HG03457 (cell line): ENCODE data around the gene AEN.
A peak's percentile ranks its signal among the peaks of the same experiment; 100 is the strongest.
"Not testable (repeated sequence)": the region's sequence is repeated elsewhere in the genome, so short reads cannot be mapped to it uniquely, and the experiment has no call there.

Experiments used
- ATAC-seq: cut with Tn5 transposase; IDR thresholded peaks from one replicate; pipeline ENCODE4 v1.9.1; 2021; ENCODE audit warnings: moderate number of reproducible peaks; ENCODE audit not compliant: unreplicated experiment

The AEN gene

DNA sequence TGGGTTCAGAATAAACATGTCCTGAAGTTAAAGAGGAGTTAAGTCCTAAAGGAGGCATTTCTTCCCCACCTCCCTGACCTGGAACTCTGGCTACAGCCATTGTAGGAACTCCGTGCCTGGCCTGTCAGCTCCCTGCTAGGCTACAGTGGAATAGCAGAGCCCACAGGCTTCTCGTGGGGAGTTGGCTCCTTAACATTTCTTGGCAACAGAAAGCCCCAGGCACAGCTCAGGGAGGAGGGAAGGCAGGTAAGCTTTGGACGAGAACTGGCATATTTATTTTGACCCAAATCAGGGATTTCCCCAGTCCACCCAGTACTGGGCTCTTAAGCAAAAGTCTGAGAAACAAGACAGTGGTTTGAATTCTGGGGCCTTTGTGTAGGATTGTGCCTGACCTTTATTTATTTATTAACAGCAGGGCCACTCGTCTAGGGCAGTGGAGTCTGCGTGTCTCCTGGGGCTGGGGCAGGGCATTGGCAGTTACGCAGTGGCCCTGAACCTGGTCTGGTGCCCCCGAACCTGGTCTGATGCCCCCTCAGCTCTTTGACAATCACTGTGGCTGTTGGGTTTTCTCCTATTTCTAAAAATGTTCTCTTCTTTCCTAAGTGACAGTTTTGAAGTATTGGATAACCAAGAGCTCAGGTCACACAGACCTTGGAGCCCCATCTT, 9.8 kb downstream of the AEN start:
- ATAC-seq, result no peak

DNA sequence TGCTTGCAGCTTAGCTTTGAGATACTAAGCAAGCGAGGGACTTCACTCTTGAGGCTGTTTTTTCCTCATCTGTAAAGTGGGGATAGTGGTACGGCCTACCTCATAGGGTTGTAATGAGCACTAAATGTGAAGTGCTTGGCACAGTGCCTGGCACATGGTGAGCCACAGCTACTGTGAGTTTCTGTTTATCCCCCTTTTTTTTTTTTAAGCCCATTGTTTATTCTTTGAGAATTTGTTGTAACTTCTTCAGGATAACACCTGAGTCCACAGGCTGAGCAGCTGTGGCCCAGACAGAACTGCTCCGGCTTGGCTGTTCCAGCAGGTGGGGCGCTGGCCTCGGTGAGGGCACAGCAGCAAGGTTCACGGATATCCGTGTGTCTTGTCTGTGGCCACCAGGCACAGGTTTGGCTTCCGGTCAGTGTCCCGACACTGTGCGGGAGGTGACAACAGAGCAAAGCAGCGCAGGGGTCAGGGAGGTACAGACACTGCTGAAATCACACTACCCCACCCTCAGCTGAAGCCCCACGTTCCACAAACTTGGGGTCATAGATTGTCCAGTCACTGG, 10.4 kb downstream of the AEN start:
- ATAC-seq, result no peak

DNA sequence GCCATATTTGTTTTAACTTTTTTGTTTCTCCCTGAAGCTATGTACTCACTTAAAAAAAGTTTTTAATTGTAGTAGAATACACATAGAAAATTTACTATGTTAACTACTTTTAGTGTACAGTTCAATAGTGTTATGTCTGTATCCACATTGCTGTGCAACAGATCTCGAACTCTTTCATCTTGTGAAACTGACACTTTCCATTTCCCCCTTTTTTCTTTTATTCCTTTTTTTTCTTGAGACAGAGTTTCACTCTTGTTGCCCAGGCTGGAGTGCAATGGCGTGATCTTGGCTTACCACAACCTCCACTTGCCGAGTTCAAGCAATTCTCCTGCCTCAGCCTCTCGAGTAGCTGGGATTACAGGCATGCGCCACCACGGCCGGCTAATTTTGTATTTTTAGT, 11.7 kb downstream of the AEN start:
- not testable (repeated sequence) for ATAC-seq

- no peak for ATAC-seq
Measured at GRCh38 chr15:88634449-88634848, 13.3 kb downstream of the AEN start.

- ATAC-seq, result no peak
Measured at GRCh38 chr15:88635318-88635717, 14.2 kb downstream of the AEN start.

DNA sequence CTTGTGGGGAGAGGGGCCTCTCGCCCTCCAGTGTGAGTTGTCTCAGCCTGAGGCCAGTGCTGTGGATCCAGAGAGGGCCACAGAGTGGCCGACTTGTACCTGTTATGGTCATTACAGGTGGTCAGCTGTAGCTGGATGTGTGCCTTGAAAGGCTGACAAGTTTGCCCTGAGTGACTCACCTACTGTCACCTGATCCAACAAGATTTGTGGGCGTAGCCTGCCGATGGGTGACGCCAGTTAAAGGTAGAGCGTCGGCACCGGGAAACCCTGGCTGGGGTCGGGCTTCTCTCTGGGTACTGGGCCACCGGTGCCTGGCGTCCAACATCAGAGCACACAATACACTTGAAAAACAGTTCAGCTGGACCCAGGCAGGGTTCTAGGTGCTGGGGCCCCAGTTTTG, 14.9 kb downstream of the AEN start:
- no peak for ATAC-seq

GRCh38 chr15:88636654-88637053, 15.5 kb downstream of the AEN start:
- ATAC-seq, result no peak

- ATAC-seq, result no peak
Measured at GRCh38 chr15:88637436-88637835, 16.3 kb downstream of the AEN start.

- ATAC-seq, result no peak
Measured at GRCh38 chr15:88637841-88638625, 16.9 kb downstream of the AEN start.

DNA sequence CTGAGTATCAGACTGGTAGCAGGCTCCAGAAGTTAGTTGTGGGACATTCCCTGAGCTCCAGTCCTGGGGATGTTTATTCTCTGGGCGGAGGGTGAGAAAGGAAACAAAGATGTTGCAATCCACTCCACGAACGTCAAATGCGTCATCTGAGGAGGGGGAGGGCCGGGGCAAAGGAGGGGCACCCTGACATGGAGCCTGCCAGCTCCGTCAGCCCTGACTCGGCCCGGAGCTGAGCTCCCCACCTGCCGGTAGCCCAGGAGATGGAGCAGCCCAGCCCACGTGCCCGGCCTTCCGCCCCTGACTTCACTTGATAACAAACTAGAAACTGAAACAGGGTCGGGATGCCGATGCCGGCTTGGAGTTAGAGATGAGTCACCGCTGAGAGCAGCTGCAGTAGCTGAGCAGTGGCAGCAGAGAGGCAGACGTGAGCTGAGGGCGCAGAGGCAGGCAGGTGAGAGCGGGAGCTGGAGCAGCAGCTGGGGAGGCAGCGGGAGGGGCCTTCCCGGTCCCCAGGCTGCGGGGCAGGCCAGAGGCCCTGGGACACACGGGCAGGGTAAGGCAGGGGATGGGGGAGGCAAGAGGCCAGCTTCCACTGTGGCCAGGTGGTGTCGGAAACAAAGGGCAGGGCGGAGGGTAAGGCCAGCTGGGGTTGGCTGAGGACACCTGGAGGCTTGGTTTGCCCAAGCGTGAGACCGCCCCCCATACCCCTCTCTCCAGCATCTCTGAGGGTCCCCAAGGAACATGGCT, 17.7 kb downstream of the AEN start, which contains the start of gene ISG20:
TSS of gene ISG20 (plus strand) at position 391 of the 747 bp plus-strand sequence. CDS start at position 742, 351 bp downstream.
- peak; percentile 58 for ATAC-seq

DNA sequence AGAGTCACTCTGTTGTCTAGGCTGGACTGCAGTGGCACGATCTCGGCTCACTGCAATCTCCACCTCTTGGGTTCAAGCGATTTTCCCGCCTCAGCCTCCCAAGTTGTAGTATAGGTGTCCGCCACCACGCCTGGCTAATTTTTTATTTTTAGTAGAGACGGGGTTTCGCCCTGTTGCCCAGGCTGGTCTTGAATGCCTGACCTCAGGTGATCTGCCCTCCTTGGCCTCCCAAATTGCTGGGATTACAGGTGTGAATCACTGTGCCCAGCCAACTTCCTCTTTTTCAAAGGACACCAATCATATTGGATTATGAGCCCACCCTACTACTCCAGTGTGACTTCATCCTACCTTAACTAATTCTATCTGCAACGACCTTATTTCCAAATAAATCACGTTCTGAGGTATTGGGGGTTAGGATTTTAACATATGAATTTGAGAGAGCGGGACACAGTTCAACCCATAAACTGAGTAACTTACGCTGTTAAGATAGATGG, 20.9 kb downstream of the AEN start:
- ATAC-seq, result no peak

DNA sequence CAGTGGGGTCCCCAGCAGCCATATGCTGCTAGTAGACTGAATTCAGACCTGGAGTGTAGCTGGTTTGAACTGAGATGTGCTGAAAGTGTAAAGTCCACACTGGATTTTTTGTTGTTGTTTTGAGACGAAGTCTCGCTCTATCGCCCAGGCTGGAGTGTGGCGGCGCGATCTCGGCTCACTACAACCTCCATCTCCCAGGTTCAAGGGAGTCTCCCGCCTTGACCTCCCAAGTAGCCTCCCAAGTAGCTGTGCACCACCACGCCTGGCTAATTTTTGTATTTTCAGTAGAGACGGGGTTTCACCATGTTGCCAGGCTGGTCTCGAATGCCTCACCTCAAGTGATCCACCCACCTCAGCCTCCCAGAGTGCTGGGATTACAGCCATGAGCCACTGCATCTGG, 21.4 kb downstream of the AEN start:
- not testable (repeated sequence) for ATAC-seq

- ATAC-seq, result no peak
Measured at GRCh38 chr15:88644741-88645140, 23.6 kb downstream of the AEN start.

- ATAC-seq, result no peak
Measured at GRCh38 chr15:88645171-88646087, 24.3 kb downstream of the AEN start.

DNA sequence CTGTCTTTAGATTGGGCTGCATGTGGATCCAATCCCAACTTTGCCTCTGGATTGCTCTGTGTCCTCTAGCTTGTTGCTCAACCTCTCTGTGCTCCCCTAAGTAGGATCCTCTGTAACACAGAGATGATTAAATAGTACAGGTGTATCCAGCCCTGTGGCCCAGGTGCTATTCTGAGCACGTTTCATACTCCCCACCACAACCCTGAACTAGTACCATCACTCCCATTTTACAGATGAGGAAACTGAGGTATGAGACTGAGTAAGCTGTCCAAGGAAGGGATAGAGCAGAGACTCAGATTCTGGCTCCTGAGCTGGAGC, 24.9 kb downstream of the AEN start:
- ATAC-seq, result no peak

DNA sequence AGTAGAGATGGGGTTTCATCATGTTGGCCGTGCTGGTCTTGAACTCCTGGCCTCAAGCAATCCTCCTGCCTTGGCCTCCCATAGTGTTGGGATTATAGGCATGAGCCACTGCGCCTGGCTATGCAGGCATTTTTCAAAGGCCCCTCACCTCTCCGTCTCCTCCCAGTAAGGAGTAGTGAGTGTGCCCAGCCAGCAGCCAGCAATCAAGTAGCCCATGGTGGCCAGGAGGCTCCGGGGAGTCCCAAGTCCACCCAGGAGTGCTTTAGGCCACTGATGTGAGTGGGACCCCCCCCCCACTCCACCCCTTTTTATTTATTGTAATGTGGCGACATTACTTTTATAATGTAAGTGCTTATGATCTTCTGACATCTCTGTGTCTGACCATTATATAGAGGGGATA, 25.8 kb downstream of the AEN start:
- no peak for ATAC-seq

GRCh38 chr15:88647351-88648105, 26.4 kb downstream of the AEN start:
- no peak for ATAC-seq

GRCh38 chr15:88648357-88649214, 27.4 kb downstream of the AEN start:
- no peak for ATAC-seq

DNA sequence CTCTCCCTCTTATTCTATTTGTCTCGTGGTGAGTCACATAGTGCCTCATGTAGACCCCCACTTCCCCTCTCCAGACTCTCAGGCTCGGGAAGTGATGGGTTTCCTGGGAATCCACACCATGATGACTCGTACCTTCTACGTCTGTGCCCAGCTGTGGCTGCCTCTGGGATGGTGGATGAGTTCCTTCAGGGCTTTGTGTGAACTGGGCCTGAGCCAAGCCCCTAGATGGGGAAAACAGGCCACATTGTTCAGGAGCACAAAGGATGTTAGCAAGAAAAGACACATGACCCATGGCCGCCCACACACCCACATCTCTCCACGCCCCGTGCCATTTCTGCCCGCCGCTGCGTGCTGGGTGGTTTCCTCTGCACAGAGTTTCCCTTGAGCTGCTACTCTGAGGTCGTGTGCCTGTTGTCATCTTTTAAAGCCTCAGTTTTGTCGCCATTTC, 28.2 kb downstream of the AEN start:
- ATAC-seq, result peak; percentile 43
